MM.1S (cell line): ENCODE data around the gene XIRP2.

Source experiments
- DNase-seq: peaks from one replicate; pipeline ENCODE4 v3.0.0-alpha.2; 2015
- H2AFZ ChIP-seq: fragments of 300-600 bp; sonication (generic); 2 replicates; pipeline ENCODE4 v1.6.0; 2016; ENCODE audit warnings: antibody characterized with exemption, low read length
- H3F3A ChIP-seq: fragments of 300-600 bp; sonication (generic); 2 replicates; pipeline ENCODE4 v1.6.1; 2016; ENCODE audit warnings: mild to moderate bottlenecking, antibody characterized with exemption, low read length, moderate library complexity, mixed read lengths; ENCODE audit not compliant: insufficient read depth
- H3K27ac ChIP-seq: fragments of 300-600 bp; sonication (generic); 2 replicates; pipeline ENCODE4 v1.5.1; 2016; ENCODE audit warnings: mild to moderate bottlenecking, low read length
- H3K27me3 ChIP-seq: fragments of 300-600 bp; sonication (generic); replicated peaks from 2 replicates; pipeline ENCODE4 v1.6.0; 2016; ENCODE audit warnings: low read length; ENCODE audit not compliant: insufficient read depth
- H3K36me3 ChIP-seq: fragments of 300-600 bp; sonication (generic); replicated peaks from 2 replicates; pipeline ENCODE4 v1.6.1; 2016; ENCODE audit warnings: mild to moderate bottlenecking, low read length, mixed read lengths; ENCODE audit not compliant: insufficient read depth
- H3K4me1 ChIP-seq: fragments of 300-600 bp; sonication (generic); 2 replicates; pipeline ENCODE4 v1.6.1; 2016; ENCODE audit warnings: low read length, mixed read lengths
- H3K4me2 ChIP-seq: fragments of 300-600 bp; sonication (generic); 2 replicates; pipeline ENCODE4 v1.6.0; 2016; ENCODE audit warnings: low read depth, low read length
- H3K4me3 ChIP-seq: fragments of 300-600 bp; sonication (generic); 2 replicates; pipeline ENCODE4 v1.5.1; 2016; ENCODE audit warnings: low read length, mixed read lengths
- H3K79me2 ChIP-seq: fragments of 300-600 bp; sonication (generic); 2 replicates; pipeline ENCODE4 v1.6.1; 2016; ENCODE audit warnings: mixed run types, low read length, mixed read lengths
- H3K9ac ChIP-seq: fragments of 300-600 bp; sonication (generic); 2 replicates; pipeline ENCODE4 v1.6.1; 2016; ENCODE audit warnings: low read length, mixed read lengths
- H3K9me2 ChIP-seq: fragments of 300-600 bp; sonication (generic); replicated peaks from 2 replicates; pipeline ENCODE4 v1.6.1; 2016; ENCODE audit warnings: mild to moderate bottlenecking, low read length, mixed read lengths; ENCODE audit not compliant: insufficient read depth
- H3K9me3 ChIP-seq: fragments of 300-600 bp; sonication (generic); replicated peaks from 2 replicates; pipeline ENCODE4 v1.6.1; 2016; ENCODE audit warnings: mild to moderate bottlenecking, low read length, mixed read lengths; ENCODE audit not compliant: insufficient read depth
- H4K20me1 ChIP-seq: fragments of 300-600 bp; sonication (generic); 2 replicates; pipeline ENCODE4 v1.6.1; 2016; ENCODE audit warnings: mild to moderate bottlenecking, low read length, moderate library complexity, mixed read lengths; ENCODE audit not compliant: insufficient read depth
- EZH2 ChIP-seq: fragments of 300-600 bp; sonication (generic); optimal IDR thresholded peaks from 2 replicates; pipeline ENCODE3; 2017; ENCODE audit warnings: low read depth, mild to moderate bottlenecking, antibody characterized with exemption, low read length, mixed read lengths
- EZH2phosphoT487 ChIP-seq: fragments of 300-600 bp; sonication (generic); IDR thresholded peaks from 2 replicates; pipeline ENCODE4 v1.6.1; 2018; ENCODE audit warnings: antibody characterized with exemption, low read length
- TF ChIP-seq, protein P1 (sequence below): fragments of 300-600 bp; sonication (generic); IDR thresholded peaks from 2 replicates; pipeline ENCODE4 v1.5.1; 2016; ENCODE audit warnings: antibody characterized with exemption, low read length, mixed read lengths

Gene XIRP2

GRCh38 chr2:167134381-167135072 is 246.2 kb downstream of the XIRP2 start:
- TF ChIP-seq EZH2phosphoT487: no peak
- no peak for TF ChIP-seq EZH2
- TF ChIP-seq, protein P1, sequence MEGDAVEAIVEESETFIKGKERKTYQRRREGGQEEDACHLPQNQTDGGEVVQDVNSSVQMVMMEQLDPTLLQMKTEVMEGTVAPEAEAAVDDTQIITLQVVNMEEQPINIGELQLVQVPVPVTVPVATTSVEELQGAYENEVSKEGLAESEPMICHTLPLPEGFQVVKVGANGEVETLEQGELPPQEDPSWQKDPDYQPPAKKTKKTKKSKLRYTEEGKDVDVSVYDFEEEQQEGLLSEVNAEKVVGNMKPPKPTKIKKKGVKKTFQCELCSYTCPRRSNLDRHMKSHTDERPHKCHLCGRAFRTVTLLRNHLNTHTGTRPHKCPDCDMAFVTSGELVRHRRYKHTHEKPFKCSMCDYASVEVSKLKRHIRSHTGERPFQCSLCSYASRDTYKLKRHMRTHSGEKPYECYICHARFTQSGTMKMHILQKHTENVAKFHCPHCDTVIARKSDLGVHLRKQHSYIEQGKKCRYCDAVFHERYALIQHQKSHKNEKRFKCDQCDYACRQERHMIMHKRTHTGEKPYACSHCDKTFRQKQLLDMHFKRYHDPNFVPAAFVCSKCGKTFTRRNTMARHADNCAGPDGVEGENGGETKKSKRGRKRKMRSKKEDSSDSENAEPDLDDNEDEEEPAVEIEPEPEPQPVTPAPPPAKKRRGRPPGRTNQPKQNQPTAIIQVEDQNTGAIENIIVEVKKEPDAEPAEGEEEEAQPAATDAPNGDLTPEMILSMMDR: no peak
- Histone ChIP-seq H3K4me3 (no peak overlapping the region), H3K9ac (no peak overlapping the region), H3K4me1 (no peaks in the 10 kb centered on the region), H4K20me1 (no peaks in the 10 kb centered on the region), H3F3A (no peaks in the 10 kb centered on the region), H3K36me3 (no peaks in the 10 kb centered on the region), H3K4me2 (no peak overlapping the region), H3K27me3 (no peaks in the 10 kb centered on the region), H2AFZ (no peak overlapping the region), H3K79me2 (no peaks in the 10 kb centered on the region), H3K27ac (no peak overlapping the region), H3K9me3 (no peaks in the 10 kb centered on the region), H3K9me2 (no peaks in the 10 kb centered on the region)
- DNase-seq: no peak

DNA sequence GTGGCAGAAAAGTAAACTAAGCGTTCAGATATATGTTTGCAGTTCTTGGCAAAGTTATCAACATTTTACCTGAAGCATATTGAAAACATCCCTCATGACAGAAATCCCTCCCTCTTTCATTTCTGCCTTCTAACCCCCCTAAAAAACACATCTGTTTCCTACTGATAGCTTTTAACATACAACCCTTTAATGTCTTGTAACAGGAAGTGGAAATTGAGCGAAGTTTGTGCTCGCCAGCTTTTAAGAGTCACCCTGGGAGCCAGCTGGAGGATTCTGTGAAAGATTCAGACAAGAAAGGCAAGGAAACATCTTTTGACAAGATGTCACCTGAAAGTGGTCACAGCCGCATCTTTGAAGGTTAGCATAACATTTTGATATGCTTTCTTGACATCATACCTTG is 247.4 kb downstream of the XIRP2 start:
- Histone ChIP-seq H3K9me2 (no peaks in the 10 kb centered on the region), H3K9ac (no peak overlapping the region), H3K9me3 (no peaks in the 10 kb centered on the region), H3K27ac (no peak overlapping the region), H3F3A (no peaks in the 10 kb centered on the region), H4K20me1 (no peaks in the 10 kb centered on the region), H2AFZ (no peak overlapping the region), H3K4me1 (no peaks in the 10 kb centered on the region), H3K36me3 (no peaks in the 10 kb centered on the region), H3K79me2 (no peaks in the 10 kb centered on the region), H3K4me3 (no peak overlapping the region), H3K27me3 (no peaks in the 10 kb centered on the region), H3K4me2 (no peak overlapping the region)
- TF ChIP-seq, protein P1: no peak
- TF ChIP-seq EZH2 (no peak), EZH2phosphoT487 (no peak)
- peak; percentile 7 for DNase-seq

DNA sequence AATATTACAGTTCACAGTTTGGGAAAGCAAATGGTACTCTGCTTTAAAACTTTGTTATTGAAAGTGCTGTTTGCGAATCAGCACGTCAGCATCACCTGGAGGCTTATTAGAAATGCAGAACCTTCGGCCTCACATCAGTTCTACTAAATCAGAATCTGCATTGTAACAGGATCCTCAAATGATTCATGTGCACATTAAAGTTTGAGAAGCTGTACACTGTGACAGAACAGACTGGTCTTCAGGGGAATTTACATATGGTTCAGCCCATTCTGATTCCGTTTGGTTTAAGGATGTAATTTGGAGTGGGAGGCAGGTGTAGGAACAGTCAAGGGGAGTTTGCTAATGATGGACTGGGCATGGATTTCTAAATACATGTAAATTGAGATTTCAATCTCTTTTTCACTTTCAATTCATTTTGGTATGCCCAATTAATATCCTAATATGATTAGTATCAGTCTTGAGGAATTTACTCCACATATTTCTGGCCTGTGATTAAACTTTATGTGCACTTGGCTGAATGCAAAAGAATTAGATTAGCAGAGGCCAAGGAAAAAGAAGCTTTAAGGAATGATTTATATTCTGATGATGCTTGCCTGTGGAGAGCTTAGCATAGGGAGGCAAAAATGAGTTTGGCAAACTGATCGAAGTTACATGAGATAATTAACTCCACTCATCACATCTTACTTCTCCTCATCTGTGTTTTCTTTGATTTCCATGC is 248.8 kb downstream of the XIRP2 start:
- Histone ChIP-seq H3K79me2 (no peaks in the 10 kb centered on the region), H3K4me1 (no peaks in the 10 kb centered on the region), H3K9me2 (no peaks in the 10 kb centered on the region), H3K36me3 (no peaks in the 10 kb centered on the region), H3K9ac (no peak overlapping the region), H3K27ac (no peak overlapping the region), H4K20me1 (no peaks in the 10 kb centered on the region), H3K27me3 (no peaks in the 10 kb centered on the region), H2AFZ (no peak overlapping the region), H3F3A (no peaks in the 10 kb centered on the region), H3K4me2 (no peak overlapping the region), H3K9me3 (no peaks in the 10 kb centered on the region), H3K4me3 (no peak overlapping the region)
- no peak for DNase-seq
- TF ChIP-seq, protein P1: no peak
- TF ChIP-seq EZH2phosphoT487 (no peak), EZH2 (no peak)
